Fibroblast of lung (primary cell): Measurements from ENCODE around the gene CUTA.

Source experiments
- EZH2 ChIP-seq: IDR thresholded peaks from 2 replicates; pipeline ENCODE4 v1.5.1; 2012; ENCODE audit warnings: low read length, control low read depth, mild to moderate bottlenecking; ENCODE audit errors: missing control alignments
- TF ChIP-seq, protein P1 (sequence below), 2 donors: IDR thresholded peaks in 1 of 2; conservative IDR thresholded peaks in 1 of 2; 1 replicate in 1 of 2; 2 replicates in 1 of 2; pipeline ENCODE4 v1.5.1; 2011 to 2012; ENCODE audit warnings: low read length in 2 of 2, control low read depth in 1 of 2, inconsistent platforms in 1 of 2, low read depth in 1 of 2, mild to moderate bottlenecking in 1 of 2

GRCh38 chr6:33452496-33452895 is 34.6 kb upstream of the CUTA start:
- TF ChIP-seq, protein P1, sequence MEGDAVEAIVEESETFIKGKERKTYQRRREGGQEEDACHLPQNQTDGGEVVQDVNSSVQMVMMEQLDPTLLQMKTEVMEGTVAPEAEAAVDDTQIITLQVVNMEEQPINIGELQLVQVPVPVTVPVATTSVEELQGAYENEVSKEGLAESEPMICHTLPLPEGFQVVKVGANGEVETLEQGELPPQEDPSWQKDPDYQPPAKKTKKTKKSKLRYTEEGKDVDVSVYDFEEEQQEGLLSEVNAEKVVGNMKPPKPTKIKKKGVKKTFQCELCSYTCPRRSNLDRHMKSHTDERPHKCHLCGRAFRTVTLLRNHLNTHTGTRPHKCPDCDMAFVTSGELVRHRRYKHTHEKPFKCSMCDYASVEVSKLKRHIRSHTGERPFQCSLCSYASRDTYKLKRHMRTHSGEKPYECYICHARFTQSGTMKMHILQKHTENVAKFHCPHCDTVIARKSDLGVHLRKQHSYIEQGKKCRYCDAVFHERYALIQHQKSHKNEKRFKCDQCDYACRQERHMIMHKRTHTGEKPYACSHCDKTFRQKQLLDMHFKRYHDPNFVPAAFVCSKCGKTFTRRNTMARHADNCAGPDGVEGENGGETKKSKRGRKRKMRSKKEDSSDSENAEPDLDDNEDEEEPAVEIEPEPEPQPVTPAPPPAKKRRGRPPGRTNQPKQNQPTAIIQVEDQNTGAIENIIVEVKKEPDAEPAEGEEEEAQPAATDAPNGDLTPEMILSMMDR (conservative IDR thresholded peaks at IDR 0.05 in 1 of 2, IDR thresholded peaks at IDR 0.05 in 1 of 2; ENCODE audit: low read depth in 1 of 2, low read length in 2 of 2) = no peak
- TF ChIP-seq EZH2 = no peak
